ENCODE results near the gene RPAP3.

RPAP3 gene, protein sequence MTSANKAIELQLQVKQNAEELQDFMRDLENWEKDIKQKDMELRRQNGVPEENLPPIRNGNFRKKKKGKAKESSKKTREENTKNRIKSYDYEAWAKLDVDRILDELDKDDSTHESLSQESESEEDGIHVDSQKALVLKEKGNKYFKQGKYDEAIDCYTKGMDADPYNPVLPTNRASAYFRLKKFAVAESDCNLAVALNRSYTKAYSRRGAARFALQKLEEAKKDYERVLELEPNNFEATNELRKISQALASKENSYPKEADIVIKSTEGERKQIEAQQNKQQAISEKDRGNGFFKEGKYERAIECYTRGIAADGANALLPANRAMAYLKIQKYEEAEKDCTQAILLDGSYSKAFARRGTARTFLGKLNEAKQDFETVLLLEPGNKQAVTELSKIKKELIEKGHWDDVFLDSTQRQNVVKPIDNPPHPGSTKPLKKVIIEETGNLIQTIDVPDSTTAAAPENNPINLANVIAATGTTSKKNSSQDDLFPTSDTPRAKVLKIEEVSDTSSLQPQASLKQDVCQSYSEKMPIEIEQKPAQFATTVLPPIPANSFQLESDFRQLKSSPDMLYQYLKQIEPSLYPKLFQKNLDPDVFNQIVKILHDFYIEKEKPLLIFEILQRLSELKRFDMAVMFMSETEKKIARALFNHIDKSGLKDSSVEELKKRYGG

DNA sequence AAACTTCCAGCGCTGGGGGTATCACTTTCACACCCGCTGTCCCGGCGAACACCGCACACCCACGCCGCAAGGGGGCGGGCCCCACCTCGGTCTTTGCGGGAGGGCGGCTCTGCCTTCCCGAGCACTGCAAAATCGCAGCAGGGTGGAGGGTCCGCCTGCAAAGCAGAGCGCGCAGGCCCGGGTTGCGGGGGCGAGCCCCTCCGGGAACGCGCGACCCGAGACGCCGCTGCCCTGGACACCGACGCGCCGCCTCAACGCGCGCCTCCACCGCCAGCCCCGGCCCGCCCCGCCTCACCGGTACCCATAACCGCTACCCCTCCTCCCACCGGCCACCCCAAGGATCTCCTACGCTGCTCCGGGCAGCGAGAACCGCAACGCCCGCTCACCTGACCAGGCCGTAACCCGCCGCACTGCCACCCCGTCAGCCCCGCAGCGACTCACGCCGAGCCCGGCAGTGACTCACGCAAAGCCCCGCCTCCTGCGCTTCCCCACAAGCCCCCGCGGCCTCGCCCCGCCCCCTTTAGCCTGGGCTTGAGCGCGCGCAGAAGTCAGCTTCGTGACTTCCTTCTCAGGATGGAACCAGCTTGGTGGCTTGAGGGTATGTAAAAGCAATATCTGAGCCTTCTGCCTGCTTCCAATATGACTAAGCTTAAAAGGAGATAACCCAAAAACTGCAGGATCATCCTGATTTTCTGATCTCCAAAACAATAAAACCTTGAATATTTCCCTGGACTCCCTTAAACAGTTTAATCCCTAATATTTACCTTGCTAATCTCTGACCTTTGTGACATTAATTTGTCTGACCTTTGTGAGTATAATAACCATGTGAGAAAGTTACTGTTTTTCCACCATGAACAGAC, at the start of gene RPAP3:
Gene RPAP3 (minus strand): TSS at position 465 of the 860 bp plus-strand sequence. CDS start 3,190 bp downstream, outside the sequence.
- peak; percentile 98 for DNase-seq (ENCODE audit: low read depth)

- DNase-seq (ENCODE audit: low read depth) = no peak
These were observed 49.1 kb upstream of the RPAP3 start for GRCh38 chr12:47754881-47755280.

GRCh38 chr12:47754126-47754525, 48.3 kb upstream of the RPAP3 start:
- DNase-seq (ENCODE audit: low read depth) = no peak

DNA sequence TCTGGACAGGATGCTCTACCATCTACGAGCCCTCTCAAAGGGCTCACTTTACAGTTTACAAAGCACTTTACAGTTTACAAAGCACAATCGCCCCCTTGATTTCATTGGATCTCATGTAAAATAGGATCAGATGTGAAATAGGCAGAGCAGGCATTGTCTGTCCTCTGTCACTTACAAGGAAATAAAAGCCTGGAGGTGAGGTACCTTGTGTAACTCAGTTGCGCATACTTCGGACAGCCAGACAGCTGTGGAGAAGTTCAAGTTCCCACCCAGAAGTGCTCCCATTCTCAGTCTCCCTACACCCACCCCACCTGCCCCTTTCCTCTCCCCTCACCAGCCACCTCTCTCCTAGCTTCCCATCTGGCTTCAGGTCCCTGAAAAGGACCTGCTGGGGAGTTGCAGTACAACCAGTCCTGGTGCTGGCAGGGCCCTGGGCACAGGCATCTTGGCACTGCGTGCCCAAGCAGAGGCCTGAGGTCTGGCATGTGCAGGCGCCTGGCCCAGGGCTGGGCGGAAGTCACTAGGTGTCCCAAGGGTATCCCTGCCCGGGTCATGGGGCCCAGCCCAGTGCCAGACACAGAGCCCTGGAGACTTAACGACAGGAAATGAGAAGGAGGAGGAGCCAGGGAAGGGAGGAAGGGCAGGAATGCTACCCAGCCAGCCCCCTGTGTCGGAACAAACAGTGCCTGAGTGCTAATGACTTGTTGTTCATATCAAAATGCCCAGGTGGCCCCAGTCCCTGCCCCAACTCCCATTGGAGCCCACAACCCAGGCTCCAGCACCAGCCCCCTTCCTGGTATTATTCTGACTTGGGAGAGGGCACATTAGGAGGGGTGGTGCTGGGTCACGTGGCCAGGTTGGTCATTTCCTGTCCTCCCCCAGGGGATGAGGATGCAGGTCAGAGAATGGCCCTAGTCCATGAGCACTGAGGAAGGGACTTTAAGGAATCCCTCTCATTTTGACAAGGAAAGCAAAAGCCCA, 47.5 kb upstream of the RPAP3 start:
- no peak for DNase-seq (ENCODE audit: low read depth)

DNA sequence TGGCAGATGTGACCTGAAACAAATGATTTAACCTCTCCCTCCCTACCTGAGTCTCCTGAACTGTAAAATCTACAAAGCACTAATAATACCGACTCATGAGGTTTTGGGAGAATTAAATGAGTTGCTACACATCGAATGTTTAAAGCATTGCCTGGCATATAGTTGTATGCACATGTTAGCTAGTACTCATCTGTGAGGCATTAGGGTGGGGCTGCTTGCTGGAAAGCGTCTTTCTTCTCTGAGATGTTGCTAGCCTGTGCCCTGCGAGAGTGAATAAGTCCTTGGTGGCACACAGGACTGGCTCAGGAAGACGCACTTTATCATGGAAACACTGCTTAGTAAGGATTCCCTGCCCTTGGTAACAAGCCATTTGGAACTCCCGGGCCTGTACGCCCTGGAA, 46.7 kb upstream of the RPAP3 start:
- no peak for DNase-seq (ENCODE audit: low read depth)

- no peak for DNase-seq (ENCODE audit: low read depth)
These were observed 46.3 kb upstream of the RPAP3 start for GRCh38 chr12:47752121-47752520.

DNA sequence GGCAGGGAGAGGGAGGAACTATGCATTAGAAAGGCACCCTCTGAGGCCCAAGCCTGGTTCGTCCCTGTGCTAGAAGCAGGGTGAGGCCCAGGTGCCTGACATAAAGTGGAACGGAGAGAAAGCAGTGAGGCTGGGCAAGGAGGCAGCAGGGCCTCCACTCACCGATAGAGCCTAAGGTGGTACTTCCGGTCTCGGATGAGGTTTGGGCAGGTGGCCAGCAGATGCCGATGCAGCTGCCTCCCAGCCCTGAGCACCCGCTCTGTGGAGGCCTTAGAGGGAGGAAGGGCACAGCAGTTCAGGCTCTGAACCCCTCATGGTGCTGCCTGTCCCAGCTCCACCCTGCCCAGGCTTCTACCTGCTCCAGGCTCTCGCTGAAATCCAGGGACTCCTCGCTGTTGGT, 45.7 kb upstream of the RPAP3 start:
- no peak for DNase-seq (ENCODE audit: low read depth)

GRCh38 chr12:47750916-47751470, 45.2 kb upstream of the RPAP3 start:
- DNase-seq (ENCODE audit: low read depth) = no peak

DNA sequence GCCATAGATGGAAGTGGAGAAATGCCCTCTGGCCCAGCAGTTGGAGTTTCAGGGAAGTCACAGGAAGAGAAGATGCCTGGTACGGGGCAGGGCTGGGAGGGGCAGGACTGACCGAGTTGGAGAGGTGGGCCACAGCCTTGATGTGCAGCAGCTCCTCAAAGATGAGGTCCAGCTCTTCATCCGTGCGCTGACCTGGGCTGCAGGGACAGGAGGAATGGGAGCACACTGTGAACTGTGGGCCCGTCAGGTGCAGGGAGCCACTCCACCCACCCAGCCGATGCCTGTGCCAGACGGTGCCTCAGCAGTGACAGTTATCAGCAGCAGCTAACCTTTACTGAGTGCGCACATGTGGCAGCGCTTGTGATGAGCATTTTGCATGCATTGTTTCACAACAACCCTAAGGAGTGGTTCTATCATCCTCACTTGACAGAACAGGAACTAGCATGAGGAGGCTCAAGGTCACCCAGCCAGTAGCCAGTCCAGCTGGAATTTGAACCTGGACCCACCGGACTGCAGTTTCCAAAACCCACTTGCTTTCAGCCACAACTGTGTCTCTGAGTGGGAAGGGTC, 44.5 kb upstream of the RPAP3 start:
- DNase-seq (ENCODE audit: low read depth) = no peak

- DNase-seq (ENCODE audit: low read depth) = no peak
These were observed 43.1 kb upstream of the RPAP3 start for GRCh38 chr12:47748899-47749298.

DNA sequence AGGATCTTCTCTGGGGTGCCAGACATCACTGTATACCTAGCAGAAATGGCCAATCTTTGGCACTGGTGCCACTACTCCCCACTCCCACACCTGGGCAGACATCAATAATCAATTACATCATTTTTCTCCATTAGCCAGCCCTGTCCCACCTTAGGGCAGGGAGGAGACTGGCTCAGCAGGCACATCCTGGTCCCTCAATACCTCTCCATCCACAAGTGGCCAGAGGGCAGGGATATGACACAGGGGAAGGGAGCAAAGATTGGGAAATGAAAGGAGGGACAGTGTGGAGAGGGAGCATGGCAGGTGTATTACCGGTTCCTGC, 42.6 kb upstream of the RPAP3 start:
- no peak for DNase-seq (ENCODE audit: low read depth)

DNA sequence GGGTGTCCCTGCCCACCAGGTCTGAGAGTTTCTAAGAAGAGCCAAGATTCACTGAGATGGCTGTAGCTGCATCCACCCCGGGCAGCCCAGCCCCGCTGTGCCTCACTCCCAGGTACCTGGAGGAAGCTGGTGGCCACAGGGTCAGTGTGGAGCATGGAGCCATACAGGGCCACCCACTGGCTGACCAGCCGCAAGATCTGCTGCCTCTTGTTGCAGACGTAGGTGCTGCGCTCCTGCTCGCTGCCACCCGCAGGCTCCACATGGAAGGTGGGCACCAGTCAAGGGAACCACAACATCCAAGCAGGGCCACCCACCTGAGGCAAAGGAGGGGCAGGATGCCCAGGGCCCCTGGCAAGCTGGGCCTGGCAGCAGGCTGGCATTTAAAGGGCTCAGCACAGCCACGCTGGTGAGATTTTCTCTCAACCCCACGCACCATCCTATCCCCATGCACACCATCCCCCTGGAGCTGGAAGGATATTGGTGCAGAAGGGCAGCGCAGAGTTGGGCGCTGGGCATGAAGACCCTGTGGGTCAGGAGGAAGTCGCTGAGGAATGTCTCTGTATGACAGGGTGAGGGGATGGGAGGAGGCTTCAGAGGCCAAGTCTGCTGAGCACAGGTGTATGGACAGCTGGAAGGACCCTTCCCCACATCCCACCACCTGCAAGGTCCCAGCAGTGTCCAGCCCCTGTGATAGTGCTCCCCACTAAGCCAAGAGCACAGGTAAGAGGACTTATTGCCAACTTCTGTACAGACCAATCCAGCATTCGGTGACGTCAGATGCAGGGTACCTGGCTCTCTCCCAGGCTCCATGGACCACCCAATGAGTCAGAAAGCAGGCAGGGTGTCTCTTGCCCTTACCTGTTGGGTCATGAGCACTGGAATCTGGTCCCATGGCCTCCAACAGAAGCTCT, 42.0 kb upstream of the RPAP3 start:
- no peak for DNase-seq (ENCODE audit: low read depth)

- no peak for DNase-seq (ENCODE audit: low read depth)
These were observed 41.3 kb upstream of the RPAP3 start for GRCh38 chr12:47747126-47747525.

GRCh38 chr12:47746523-47746922, 40.7 kb upstream of the RPAP3 start:
- no peak for DNase-seq (ENCODE audit: low read depth)

GRCh38 chr12:47746073-47746472, 40.2 kb upstream of the RPAP3 start:
- no peak for DNase-seq (ENCODE audit: low read depth)

DNA sequence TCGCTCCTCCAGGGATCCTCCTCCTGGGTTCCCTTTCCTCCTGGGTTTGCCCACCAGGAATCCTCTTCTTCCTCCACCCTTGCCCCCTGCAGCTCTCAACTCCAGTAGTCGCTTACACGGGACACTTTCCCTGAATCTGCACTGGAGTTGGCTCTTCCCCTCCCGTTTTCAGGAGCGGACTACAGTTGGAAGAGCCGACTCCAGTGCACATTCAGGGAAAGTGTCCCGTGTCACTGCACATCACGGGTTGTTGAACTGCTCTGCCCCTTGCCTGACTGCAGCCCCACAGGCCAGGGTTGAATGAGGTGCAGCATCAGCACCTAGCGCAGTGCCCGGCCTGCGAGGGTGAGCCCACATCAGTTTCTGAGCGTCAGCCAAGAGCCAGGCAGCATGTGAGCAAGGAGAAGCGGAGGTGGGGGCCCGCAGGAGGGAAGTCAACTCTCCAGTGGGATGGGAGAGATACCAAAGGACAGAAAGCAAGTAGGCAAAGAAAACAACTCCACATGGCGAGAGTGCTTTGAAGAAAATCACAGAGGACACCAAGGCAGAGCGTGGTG, 39.7 kb upstream of the RPAP3 start:
- no peak for DNase-seq (ENCODE audit: low read depth)

DNA sequence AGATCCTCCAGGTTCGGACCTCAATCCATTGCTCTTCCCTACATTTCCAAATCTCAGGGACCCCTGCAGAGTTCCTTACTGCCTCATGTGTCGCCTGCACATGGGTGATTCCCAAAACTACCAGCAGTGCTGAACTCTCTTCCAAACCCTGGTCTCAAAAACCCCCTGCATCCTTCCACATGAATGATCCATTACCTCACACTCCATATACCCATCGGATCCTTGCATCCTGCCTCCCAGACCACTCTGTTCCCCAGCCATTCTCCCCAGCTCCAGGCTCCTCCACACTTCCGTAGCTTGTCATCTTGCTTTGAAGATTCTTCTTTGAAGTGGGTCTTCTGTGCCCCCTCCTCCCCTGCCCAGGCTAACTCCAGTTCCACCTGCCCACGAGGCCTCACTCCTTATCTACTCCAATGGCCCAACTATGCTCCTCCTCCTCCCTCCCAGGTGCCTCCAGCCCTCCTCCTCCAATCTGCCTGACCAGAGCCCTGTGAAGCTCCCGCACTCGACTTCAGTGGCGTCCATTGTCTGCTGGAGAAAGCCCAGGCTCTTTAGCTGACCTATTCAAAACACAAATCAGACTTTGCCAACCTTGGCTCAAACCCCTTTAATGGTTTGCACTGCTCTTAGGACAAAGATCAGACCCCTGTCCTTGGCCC, 39.1 kb upstream of the RPAP3 start:
- no peak for DNase-seq (ENCODE audit: low read depth)

- DNase-seq (ENCODE audit: low read depth) = peak; percentile 35
These were observed 38.3 kb upstream of the RPAP3 start for GRCh38 chr12:47744005-47744651.

Measured in activated T-cell treated with anti-CD3 and anti-CD28 coated beads for 48 hours (primary cell).